HCT116 (cell line): Measurements from ENCODE around the gene SUMO4. TPM values are rescaled to one million over a fixed set of nuclear protein-coding genes. Genes with fewer than 3 reads are reported as not detected.

Experiments used
- ATAC-seq: fragments of 200-7000 bp; cut with Tn5 transposase; 2 replicates; pipeline ENCODE4 v1.9.1; 2020; ENCODE audit warnings: mild to moderate bottlenecking, moderate library complexity
- BruUV-seq: library from RNA; stranded (reverse); fragments of 400-500 nt; replicated peaks from 2 replicates; lab custom pipeline; 2021; lab: Mats Ljungman, UMichigan
- CTCF ChIA-PET: fragments of 300-600 bp; sonication (Branson Sonifier 250); formaldehyde crosslinking; loops from one replicate; lab custom pipeline; 2021; ENCODE audit warnings: antibody characterized with exemption; lab: Charles Lee
- POLR2A ChIA-PET: fragments of 300-600, 350-600 bp; sonication (Branson Sonifier 250); formaldehyde crosslinking; loops from one replicate; lab custom pipeline; 2021; ENCODE audit warnings: antibody characterized with exemption; lab: Charles Lee
- RAD21 ChIA-PET, 2 experiments: fragments of 300-600 bp; sonication (Branson Sonifier 250); formaldehyde crosslinking; loops; one replicate each; lab custom pipeline; 2023; ENCODE audit warnings: low total read pairs in 2 of 2; ENCODE audit not compliant: uncharacterized antibody in 2 of 2, unreplicated experiment in 2 of 2, low non-redundant PET in 1 of 2; lab: Charles Lee
- DNase-seq: peaks from one replicate; pipeline ENCODE4 v3.0.0-alpha.2; 2010; ENCODE audit warnings: low read depth, low spot score
- H2AFZ ChIP-seq: fragments of 200-600 bp; shearing (Covaris generic), sonication (generic); 2 replicates; pipeline ENCODE4 v1.6.1; 2017; ENCODE audit warnings: low read depth, mixed run types, mixed read lengths, antibody characterized with exemption, low read length; ENCODE audit not compliant: poor library complexity, severe bottlenecking
- H3K27ac ChIP-seq: 2 replicates; pipeline ENCODE4 v1.5.1; 2012; ENCODE audit warnings: low read depth, low read length
- H3K27me3 ChIP-seq: fragments of 200-600 bp; sonication (generic); 2 replicates; pipeline ENCODE4 v1.6.1; 2016; ENCODE audit warnings: mixed run types, low read length, mixed read lengths; ENCODE audit not compliant: insufficient read depth
- H3K36me3 ChIP-seq, 2 experiments: fragments of 200-500 bp in 1 of 2; fragments of 200-600 bp in 1 of 2; sonication (Bioruptor generic) in 1 of 2; sonication (generic) in 1 of 2; 2 replicates each; pipeline versions ENCODE4 v1.5.1 to v1.6.1; 2014 to 2016; ENCODE audit warnings: low read length in 2 of 2, inconsistent platforms in 1 of 2, mixed read lengths in 1 of 2, mixed run types in 1 of 2; ENCODE audit not compliant: insufficient read depth in 2 of 2, control insufficient read depth in 1 of 2
- H3K4me1 ChIP-seq, 2 experiments: fragments of 200-600 bp in 1 of 2; sonication (generic) in 1 of 2; 2 replicates each; pipeline versions ENCODE4 v1.5.1 to v1.6.1; 2012 to 2017; ENCODE audit warnings: low read length in 2 of 2, inconsistent platforms in 1 of 2, mild to moderate bottlenecking in 1 of 2, mixed read lengths in 1 of 2, mixed run types in 1 of 2, moderate library complexity in 1 of 2; ENCODE audit not compliant: insufficient read depth in 2 of 2, control insufficient read depth in 1 of 2
- H3K4me2 ChIP-seq: fragments of 200-600 bp; sonication (generic); 2 replicates; pipeline ENCODE4 v1.6.1; 2017; ENCODE audit warnings: mixed run types, low read length, mixed read lengths
- H3K4me3 ChIP-seq, 2 experiments: fragments of 200-600 bp in 1 of 2; sonication (generic) in 1 of 2; replicated peaks in 1 of 2; 2 replicates each; pipeline ENCODE4 v1.5.1; 2011 to 2016; ENCODE audit warnings: low read length in 2 of 2, control low read depth in 1 of 2, low read depth in 1 of 2, mild to moderate bottlenecking in 1 of 2, mixed read lengths in 1 of 2, mixed run types in 1 of 2
- H3K79me2 ChIP-seq: fragments of 200-600 bp; sonication (generic); 2 replicates; pipeline ENCODE4 v1.6.1; 2017; ENCODE audit warnings: mild to moderate bottlenecking, mixed run types, low read length, moderate library complexity, mixed read lengths; ENCODE audit not compliant: insufficient read depth
- H3K9ac ChIP-seq: fragments of 200-600 bp; sonication (generic); 2 replicates; pipeline ENCODE4 v1.6.1; 2016; ENCODE audit warnings: low read length, mixed read lengths
- H3K9me2 ChIP-seq: fragments of 200-600 bp; sonication (generic), shearing (Covaris generic); 2 replicates; pipeline ENCODE4 v1.6.1; 2017; ENCODE audit warnings: mixed run types, mild to moderate bottlenecking, moderate library complexity; ENCODE audit not compliant: insufficient read depth
- H3K9me3 ChIP-seq, 2 experiments: fragments of 200-500 bp in 1 of 2; fragments of 200-600 bp in 1 of 2; sonication (Bioruptor generic) in 1 of 2; sonication (generic) in 1 of 2; 2 replicates each; pipeline ENCODE4 v1.6.1; 2014 to 2017; ENCODE audit warnings: low read length in 2 of 2, mixed read lengths in 2 of 2, inconsistent platforms in 1 of 2, low read depth in 1 of 2, mild to moderate bottlenecking in 1 of 2, mixed run types in 1 of 2, moderate library complexity in 1 of 2; ENCODE audit not compliant: control insufficient read depth in 1 of 2, insufficient read depth in 1 of 2
- H4K20me1 ChIP-seq: fragments of 200-600 bp; sonication (generic), shearing (Covaris generic); 2 replicates; pipeline ENCODE4 v1.6.1; 2017; ENCODE audit warnings: mixed run types, mild to moderate bottlenecking, moderate library complexity; ENCODE audit not compliant: insufficient read depth
- CBX3 ChIP-seq: IDR thresholded peaks from 2 replicates; pipeline ENCODE4 v1.6.1; 2012; ENCODE audit warnings: low read depth
- CEBPB ChIP-seq: IDR thresholded peaks from 2 replicates; pipeline ENCODE4 v1.6.1; 2012; ENCODE audit warnings: low read depth
- CTCF ChIP-seq, 3 experiments: fragments of 200-600 bp in 1 of 3; sonication (generic) in 1 of 3; IDR thresholded peaks in 2 of 3; conservative IDR thresholded peaks in 1 of 3; 2 replicates each; pipeline ENCODE4 v1.5.1; 2012 to 2017; ENCODE audit warnings: low read depth in 2 of 3, low read length in 2 of 3, antibody characterized with exemption in 1 of 3, borderline replicate concordance in 1 of 3, control low read depth in 1 of 3, mild to moderate bottlenecking in 1 of 3, mixed read lengths in 1 of 3, mixed run types in 1 of 3, moderate library complexity in 1 of 3; ENCODE audit not compliant: insufficient read depth in 1 of 3
- EGR1 ChIP-seq: IDR thresholded peaks from 2 replicates; pipeline ENCODE4 v1.6.1; 2012; ENCODE audit warnings: low read depth
- ELF1 ChIP-seq: IDR thresholded peaks from 2 replicates; pipeline ENCODE4 v1.6.1; 2012; ENCODE audit warnings: low read depth, borderline replicate concordance
- MAX ChIP-seq: IDR thresholded peaks from 2 replicates; pipeline ENCODE4 v1.6.1; 2012
- POLR2A ChIP-seq: IDR thresholded peaks from 2 replicates; pipeline ENCODE4 v1.7.0; 2011; ENCODE audit warnings: borderline replicate concordance; ENCODE audit not compliant: insufficient read depth, insufficient read length; ENCODE audit errors: extremely low read depth
- POLR2AphosphoS5 ChIP-seq: IDR thresholded peaks from 2 replicates; pipeline ENCODE4 v1.6.1; 2011; ENCODE audit warnings: mild to moderate bottlenecking, low read depth, low read length, moderate library complexity
- SIN3A ChIP-seq: IDR thresholded peaks from 2 replicates; pipeline ENCODE4 v1.6.1; 2012; ENCODE audit warnings: low read depth
- SP1 ChIP-seq: IDR thresholded peaks from 2 replicates; pipeline ENCODE4 v1.6.1; 2012; ENCODE audit warnings: low read depth
- SRF ChIP-seq: IDR thresholded peaks from 2 replicates; pipeline ENCODE4 v1.6.1; 2012; ENCODE audit warnings: low read depth
- TCF7L2 ChIP-seq: IDR thresholded peaks from 2 replicates; pipeline ENCODE4 v1.7.0; 2011; ENCODE audit warnings: borderline replicate concordance, inconsistent platforms; ENCODE audit not compliant: insufficient read depth, insufficient read length; ENCODE audit errors: extremely low read depth
- ZFX ChIP-seq: fragments of 450-650 bp; IDR thresholded peaks from 2 replicates; pipeline ENCODE4 v1.6.1; 2017
- ZNF274 ChIP-seq: fragments of 200-500 bp; sonication (Bioruptor generic); IDR thresholded peaks from 2 replicates; pipeline ENCODE4 v1.6.1; 2014; ENCODE audit warnings: mild to moderate bottlenecking, low read depth, low read length, inconsistent platforms
- intact Hi-C: fragments of 100-400 bp; cut with micrococcal nuclease; formaldehyde crosslinking; loops from 2 replicates; pipeline ENCODE4 v1.10.0; 2022
- total RNA-seq: library from RNA; stranded (reverse); gene quantifications from one replicate; pipeline ENCODE4 v1.2.1, GENCODE V29; 2021; ENCODE audit not compliant: unreplicated experiment
- TF ChIP-seq, protein P1 (sequence below): IDR thresholded peaks from 2 replicates; pipeline ENCODE4 v1.6.1; 2012
- TF ChIP-seq, protein P2 (sequence below): IDR thresholded peaks from 2 replicates; pipeline ENCODE4 v1.6.1; 2012; ENCODE audit warnings: low read depth

The SUMO4 gene
- total RNA-seq, 1 experiment from 2014 or later: 1.6 TPM

DNA sequence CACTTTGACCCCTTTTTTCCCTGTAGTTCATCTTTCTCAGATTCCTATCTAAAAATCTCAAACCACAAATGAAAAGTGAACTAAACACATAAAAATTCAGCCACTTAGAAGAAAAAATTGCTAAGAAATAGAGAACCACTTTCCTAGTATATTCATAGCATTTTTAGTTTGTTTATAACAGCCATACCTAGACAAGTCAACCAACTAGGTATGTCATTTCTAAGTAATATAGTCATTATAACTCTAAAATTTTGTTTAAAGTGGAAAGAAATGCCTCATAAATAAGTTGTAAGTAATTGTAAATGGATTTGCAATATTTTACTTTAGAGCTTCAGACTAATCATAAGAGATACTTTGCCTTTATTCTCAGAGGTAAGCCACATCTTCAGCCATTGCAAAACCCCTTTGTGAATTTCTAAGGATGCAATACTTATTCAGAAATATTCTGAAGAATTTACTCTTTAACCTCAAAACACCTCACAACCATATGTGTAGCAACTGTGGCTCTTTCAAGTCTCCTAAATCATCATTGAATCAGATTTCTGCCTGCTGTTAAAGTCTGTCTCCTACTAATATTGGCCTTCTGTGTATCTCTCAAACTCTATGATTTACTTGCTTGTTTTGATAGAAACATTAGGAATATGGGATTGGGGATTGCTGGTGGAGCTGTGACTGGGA, 6.9 kb upstream of the SUMO4 start:
- TF ChIP-seq TCF7L2 (no peak), POLR2A (no peak), MAX (no peak), EGR1 (no peak), SP1 (no peak), CBX3 (no peak), SRF (no peak), ZFX (no peak), CTCF (IDR thresholded peaks at IDR 0.05 in 2 of 3, conservative IDR thresholded peaks at IDR 0.05 in 1 of 3; ENCODE audit: borderline replicate concordance in 1 of 3, insufficient read depth in 1 of 3, low read depth in 2 of 3, low read length in 2 of 3) (no peak), POLR2AphosphoS5 (no peak), CEBPB (no peak), ZNF274 (no peak), ELF1 (no peak), SIN3A (no peak)
- TF ChIP-seq, protein P1, sequence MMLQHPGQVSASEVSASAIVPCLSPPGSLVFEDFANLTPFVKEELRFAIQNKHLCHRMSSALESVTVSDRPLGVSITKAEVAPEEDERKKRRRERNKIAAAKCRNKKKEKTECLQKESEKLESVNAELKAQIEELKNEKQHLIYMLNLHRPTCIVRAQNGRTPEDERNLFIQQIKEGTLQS: no peak
- TF ChIP-seq, protein P2, sequence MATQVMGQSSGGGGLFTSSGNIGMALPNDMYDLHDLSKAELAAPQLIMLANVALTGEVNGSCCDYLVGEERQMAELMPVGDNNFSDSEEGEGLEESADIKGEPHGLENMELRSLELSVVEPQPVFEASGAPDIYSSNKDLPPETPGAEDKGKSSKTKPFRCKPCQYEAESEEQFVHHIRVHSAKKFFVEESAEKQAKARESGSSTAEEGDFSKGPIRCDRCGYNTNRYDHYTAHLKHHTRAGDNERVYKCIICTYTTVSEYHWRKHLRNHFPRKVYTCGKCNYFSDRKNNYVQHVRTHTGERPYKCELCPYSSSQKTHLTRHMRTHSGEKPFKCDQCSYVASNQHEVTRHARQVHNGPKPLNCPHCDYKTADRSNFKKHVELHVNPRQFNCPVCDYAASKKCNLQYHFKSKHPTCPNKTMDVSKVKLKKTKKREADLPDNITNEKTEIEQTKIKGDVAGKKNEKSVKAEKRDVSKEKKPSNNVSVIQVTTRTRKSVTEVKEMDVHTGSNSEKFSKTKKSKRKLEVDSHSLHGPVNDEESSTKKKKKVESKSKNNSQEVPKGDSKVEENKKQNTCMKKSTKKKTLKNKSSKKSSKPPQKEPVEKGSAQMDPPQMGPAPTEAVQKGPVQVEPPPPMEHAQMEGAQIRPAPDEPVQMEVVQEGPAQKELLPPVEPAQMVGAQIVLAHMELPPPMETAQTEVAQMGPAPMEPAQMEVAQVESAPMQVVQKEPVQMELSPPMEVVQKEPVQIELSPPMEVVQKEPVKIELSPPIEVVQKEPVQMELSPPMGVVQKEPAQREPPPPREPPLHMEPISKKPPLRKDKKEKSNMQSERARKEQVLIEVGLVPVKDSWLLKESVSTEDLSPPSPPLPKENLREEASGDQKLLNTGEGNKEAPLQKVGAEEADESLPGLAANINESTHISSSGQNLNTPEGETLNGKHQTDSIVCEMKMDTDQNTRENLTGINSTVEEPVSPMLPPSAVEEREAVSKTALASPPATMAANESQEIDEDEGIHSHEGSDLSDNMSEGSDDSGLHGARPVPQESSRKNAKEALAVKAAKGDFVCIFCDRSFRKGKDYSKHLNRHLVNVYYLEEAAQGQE: no peak
- Histone ChIP-seq H3K27ac (no peak overlapping the region), H3K9me3 (no peaks in the 10 kb centered on the region), H3K4me3 (no peak overlapping the region), H4K20me1 (no peaks in the 10 kb centered on the region), H3K9me2 (no peaks in the 10 kb centered on the region), H3K4me1 (no peaks in the 10 kb centered on the region), H3K27me3 (no peaks in the 10 kb centered on the region), H3K9ac (no peak overlapping the region), H2AFZ (no peak overlapping the region), H3K79me2 (peaks cover 55% of the 10 kb centered on the region), H3K4me2 (no peak overlapping the region), H3K36me3 (0 out of 4 replicates have a peak, but pooled peaks cover 0 to 5% of the 10 kb centered on the region in 2 experiments)
- DNase-seq (no peak), ATAC-seq (no peak)
- ChIA-PET RAD21 (no interaction called here), CTCF (no interaction called here), POLR2A (no interaction called here)
- intact Hi-C loops: no loop called here
- no TSS peak for BruUV-seq
